Gastrocnemius medialis (tissue), 4 donors: ENCODE measurements around the gene OR8B4.

Experiments used
- POLR2A ChIP-seq, 2 donors: fragments of 450-650 bp; IDR thresholded peaks; one replicate each; pipeline ENCODE4 v1.6.1; 2017; ENCODE audit warnings: antibody characterized with exemption in 2 of 2, mild to moderate bottlenecking in 2 of 2, moderate library complexity in 2 of 2
- TF ChIP-seq, protein P1 (sequence below), 5 experiments: fragments of 450-650 bp in 3 of 5; fragments of 200-600 bp in 2 of 5; sonication (generic) in 2 of 5; IDR thresholded peaks in 4 of 5; conservative IDR thresholded peaks in 1 of 5; 1 replicate in 4 of 5; 2 replicates in 1 of 5; pipeline ENCODE4 v1.5.1; 2016 to 2019; ENCODE audit warnings: antibody characterized with exemption in 5 of 5, mild to moderate bottlenecking in 3 of 5, moderate library complexity in 3 of 5

GRCh38 chr11:124429599-124429998 lies 4.9 kb upstream of the OR8B4 start:
- TF ChIP-seq, protein P1, sequence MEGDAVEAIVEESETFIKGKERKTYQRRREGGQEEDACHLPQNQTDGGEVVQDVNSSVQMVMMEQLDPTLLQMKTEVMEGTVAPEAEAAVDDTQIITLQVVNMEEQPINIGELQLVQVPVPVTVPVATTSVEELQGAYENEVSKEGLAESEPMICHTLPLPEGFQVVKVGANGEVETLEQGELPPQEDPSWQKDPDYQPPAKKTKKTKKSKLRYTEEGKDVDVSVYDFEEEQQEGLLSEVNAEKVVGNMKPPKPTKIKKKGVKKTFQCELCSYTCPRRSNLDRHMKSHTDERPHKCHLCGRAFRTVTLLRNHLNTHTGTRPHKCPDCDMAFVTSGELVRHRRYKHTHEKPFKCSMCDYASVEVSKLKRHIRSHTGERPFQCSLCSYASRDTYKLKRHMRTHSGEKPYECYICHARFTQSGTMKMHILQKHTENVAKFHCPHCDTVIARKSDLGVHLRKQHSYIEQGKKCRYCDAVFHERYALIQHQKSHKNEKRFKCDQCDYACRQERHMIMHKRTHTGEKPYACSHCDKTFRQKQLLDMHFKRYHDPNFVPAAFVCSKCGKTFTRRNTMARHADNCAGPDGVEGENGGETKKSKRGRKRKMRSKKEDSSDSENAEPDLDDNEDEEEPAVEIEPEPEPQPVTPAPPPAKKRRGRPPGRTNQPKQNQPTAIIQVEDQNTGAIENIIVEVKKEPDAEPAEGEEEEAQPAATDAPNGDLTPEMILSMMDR (IDR thresholded peaks at IDR 0.05 in 4 of 5, conservative IDR thresholded peaks at IDR 0.05 in 1 of 5): no peak
- TF ChIP-seq POLR2A (IDR thresholded peaks at IDR 0.05): no peak
